ENCODE results near the gene SERPINE3.
A peak's percentile ranks its signal among the peaks of the same experiment; 100 is the strongest.

Gene SERPINE3

GRCh38 chr13:51328488-51328887 is 11.0 kb upstream of the SERPINE3 start:
- no peak for DNase-seq (ENCODE audit: low read depth)

- DNase-seq (ENCODE audit: low read depth), result no peak
These were observed 9.9 kb upstream of the SERPINE3 start for GRCh38 chr13:51329606-51330005.

GRCh38 chr13:51330791-51331190 is 8.7 kb upstream of the SERPINE3 start:
- DNase-seq (ENCODE audit: low read depth), result peak; percentile 60

GRCh38 chr13:51331354-51331861 is 8.1 kb upstream of the SERPINE3 start:
- no peak for DNase-seq (ENCODE audit: low read depth)

GRCh38 chr13:51332566-51333361 is 6.7 kb upstream of the SERPINE3 start:
- DNase-seq (ENCODE audit: low read depth), result no peak

- DNase-seq (ENCODE audit: low read depth), result no peak
These were observed 6.1 kb upstream of the SERPINE3 start for GRCh38 chr13:51333421-51333820.

- no peak for DNase-seq (ENCODE audit: low read depth)
These were observed 5.7 kb upstream of the SERPINE3 start for GRCh38 chr13:51333826-51334225.

- no peak for DNase-seq (ENCODE audit: low read depth)
These were observed 2.7 kb upstream of the SERPINE3 start for GRCh38 chr13:51336746-51337145.

GRCh38 chr13:51339952-51340732 is 651 bp downstream of the SERPINE3 start:
- DNase-seq (ENCODE audit: low read depth), result no peak

GRCh38 chr13:51341232-51341631 is 1.7 kb downstream of the SERPINE3 start:
- DNase-seq (ENCODE audit: low read depth), result no peak

- DNase-seq (ENCODE audit: low read depth), result no peak
These were observed 2.3 kb downstream of the SERPINE3 start for GRCh38 chr13:51341791-51342190.

GRCh38 chr13:51342706-51343105 is 3.2 kb downstream of the SERPINE3 start:
- peak; percentile 65 for DNase-seq (ENCODE audit: low read depth)

GRCh38 chr13:51343475-51343874 is 4.0 kb downstream of the SERPINE3 start:
- no peak for DNase-seq (ENCODE audit: low read depth)

- no peak for DNase-seq (ENCODE audit: low read depth)
These were observed 6.9 kb downstream of the SERPINE3 start for GRCh38 chr13:51346397-51346796.

- no peak for DNase-seq (ENCODE audit: low read depth)
These were observed 7.6 kb downstream of the SERPINE3 start for GRCh38 chr13:51347099-51347498.

GRCh38 chr13:51348069-51348967 is 8.8 kb downstream of the SERPINE3 start:
- no peak for DNase-seq (ENCODE audit: low read depth)

GRCh38 chr13:51349016-51349415 is 9.5 kb downstream of the SERPINE3 start:
- DNase-seq (ENCODE audit: low read depth), result no peak

GRCh38 chr13:51355217-51355616 is 15.7 kb downstream of the SERPINE3 start:
- no peak for DNase-seq (ENCODE audit: low read depth)

GRCh38 chr13:51357928-51358595 is 18.6 kb downstream of the SERPINE3 start:
- DNase-seq (ENCODE audit: low read depth), result no peak

- DNase-seq (ENCODE audit: low read depth), result no peak
These were observed 19.9 kb downstream of the SERPINE3 start for GRCh38 chr13:51359352-51359751.

GRCh38 chr13:51360489-51360888 is 21.0 kb downstream of the SERPINE3 start:
- DNase-seq (ENCODE audit: low read depth), result no peak

GRCh38 chr13:51361106-51361505 is 21.6 kb downstream of the SERPINE3 start:
- DNase-seq (ENCODE audit: low read depth), result no peak

Data from stromal cell of bone marrow (primary cell).